HG03066 (cell line): ENCODE data around the gene C20orf202.
"Not testable (repeated sequence)": the region's sequence is repeated elsewhere in the genome, so short reads cannot be mapped to it uniquely, and the experiment has no call there.

Experiments used
- ATAC-seq: cut with Tn5 transposase; IDR thresholded peaks from one replicate; pipeline ENCODE4 v1.9.1; 2021; ENCODE audit warnings: low read depth; ENCODE audit not compliant: unreplicated experiment

Gene C20orf202

DNA sequence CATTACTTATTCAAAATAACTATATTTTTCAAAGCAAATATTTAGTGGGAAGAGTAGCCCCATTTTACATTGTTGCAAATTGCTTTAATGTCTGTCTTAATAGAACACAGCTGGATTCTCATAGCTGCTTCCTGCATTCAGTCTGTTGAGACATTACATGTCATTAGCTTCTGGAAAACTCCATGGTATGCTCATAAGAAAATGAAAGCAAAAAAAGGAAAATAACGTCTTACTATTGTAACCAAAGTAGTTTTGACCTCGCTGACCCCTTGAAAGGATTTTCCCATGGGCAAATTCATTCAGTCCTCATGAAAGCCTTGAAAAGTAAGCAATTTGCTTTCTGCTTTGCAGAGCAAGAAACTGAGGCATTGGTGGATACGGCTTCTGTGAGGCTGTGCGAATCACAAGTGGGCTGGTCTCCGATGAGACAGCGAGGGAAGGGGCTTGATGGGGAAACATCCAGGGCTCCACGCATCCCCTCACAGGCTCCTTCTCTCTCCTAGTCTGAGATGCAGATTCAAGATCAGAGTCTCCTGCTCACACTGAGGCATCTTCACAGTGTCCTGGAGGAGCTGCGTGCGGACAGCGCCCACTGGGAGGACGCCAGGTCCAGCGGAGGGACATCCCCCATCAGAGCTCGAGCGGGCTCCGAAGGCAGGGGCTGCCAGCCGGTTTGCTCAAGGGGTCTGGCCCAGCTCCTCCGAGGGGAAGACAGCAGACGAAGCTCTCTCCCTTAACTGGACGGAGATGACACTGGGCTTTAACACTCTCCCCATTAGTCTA is 3.3 kb downstream of the C20orf202 start:
- no peak for ATAC-seq

DNA sequence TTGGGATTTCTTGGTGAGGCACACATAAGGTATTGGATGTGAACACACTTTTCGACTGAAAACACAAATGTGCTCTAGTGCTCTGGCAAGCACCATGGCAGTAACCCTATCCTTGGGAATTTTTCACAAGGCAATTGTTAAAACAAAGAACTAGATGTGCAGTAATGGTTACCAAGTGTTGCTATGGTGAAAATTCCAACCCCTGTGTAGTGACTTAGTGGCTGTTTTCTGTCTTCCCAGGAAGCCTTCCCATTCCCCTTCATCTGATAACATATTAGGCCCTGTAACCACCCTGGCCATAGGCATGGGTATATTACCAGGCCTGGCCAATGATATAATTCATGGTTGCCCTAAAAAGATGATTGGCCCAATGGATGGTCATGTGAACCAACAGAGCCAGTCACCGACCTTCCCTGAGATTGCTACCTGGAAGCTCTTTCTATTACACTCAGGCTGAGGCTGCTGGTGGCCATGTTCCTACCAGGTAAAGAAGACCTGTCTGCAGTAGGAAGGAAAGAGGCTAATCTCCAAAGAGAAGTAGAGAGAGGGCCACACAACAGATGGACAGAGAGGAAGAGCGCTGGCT is 4.1 kb downstream of the C20orf202 start:
- ATAC-seq, result no peak

DNA sequence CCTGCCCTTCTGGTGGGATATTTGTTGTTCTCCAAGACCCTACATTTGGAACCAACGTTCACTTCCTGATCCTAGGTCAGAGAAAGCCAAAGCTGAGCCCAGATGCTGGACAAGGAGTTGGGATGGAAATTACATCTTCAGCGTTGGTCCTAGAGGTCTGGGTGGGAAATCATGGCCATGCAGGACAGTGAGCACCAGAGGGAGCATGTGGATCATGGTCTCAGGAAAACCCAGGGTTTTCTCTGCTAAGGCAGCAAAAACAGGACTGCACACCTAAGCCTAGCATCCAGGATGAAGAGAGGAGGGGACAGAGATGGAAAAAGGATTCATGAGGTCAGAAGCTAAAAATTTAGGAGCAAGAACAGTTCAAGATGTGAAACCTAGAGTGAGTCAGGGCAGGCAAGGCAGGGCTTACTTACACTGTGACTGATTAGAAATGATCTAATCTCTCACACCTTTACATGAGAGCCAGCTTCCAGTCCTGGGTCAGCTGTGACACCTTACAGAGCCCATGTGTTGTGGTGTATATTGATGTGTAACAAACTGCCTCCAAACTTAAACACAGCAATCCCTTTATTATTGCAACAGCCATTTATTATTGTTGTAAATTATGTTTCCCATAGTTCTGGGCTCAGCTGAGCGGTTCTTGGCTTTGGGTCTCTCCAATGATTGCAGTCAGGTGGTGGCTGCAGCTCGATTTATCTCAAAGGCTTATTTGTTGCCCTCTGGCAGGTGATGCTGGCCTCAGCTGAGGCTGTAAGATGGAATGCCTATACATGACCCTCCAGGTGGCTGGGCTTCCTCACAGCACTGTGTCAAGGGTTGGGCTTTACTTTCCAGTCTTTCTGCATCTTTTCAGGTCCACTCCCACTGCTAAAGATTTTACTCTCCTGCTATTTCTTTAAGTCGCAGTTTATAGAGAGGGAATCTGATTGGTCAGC is 6.5 kb downstream of the C20orf202 start:
- no peak for ATAC-seq

DNA sequence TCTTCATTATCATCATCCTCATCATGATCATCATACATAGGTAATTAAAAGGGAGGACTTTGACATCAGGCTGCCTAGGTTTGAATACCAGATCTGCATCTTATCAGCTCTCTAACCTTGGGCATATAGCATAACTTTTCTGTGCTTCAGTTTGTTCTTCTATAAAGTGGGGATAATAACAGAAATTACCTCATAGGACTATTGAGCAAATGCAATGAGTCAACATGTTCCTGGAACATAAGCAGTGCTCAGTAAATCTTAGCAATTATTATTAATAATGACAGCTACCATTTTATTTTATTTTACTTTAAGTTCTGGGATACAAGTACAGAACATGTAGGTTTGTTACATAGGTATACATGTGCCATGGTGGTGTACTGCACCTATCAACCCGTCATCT is 7.2 kb downstream of the C20orf202 start:
- ATAC-seq, result no peak

DNA sequence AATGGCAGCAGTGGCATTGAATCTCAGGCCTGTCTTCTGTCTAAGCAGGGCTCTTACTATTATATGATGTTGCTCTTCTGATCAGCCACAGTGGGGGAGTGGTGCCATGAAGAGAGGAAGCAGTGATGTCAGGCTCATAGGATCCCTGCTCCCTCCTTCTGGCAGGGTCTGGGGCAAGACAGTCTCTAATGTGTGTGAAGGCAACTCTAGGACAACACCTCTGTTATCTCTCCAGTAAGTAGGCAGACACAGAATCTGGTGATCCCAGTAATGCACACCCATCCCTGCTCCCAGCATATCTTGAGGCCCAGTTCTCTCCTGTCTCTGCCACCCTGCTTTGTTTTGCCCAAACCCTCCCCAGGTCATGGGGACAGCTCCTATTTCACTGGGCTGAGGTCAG is 8.8 kb downstream of the C20orf202 start:
- ATAC-seq, result no peak

DNA sequence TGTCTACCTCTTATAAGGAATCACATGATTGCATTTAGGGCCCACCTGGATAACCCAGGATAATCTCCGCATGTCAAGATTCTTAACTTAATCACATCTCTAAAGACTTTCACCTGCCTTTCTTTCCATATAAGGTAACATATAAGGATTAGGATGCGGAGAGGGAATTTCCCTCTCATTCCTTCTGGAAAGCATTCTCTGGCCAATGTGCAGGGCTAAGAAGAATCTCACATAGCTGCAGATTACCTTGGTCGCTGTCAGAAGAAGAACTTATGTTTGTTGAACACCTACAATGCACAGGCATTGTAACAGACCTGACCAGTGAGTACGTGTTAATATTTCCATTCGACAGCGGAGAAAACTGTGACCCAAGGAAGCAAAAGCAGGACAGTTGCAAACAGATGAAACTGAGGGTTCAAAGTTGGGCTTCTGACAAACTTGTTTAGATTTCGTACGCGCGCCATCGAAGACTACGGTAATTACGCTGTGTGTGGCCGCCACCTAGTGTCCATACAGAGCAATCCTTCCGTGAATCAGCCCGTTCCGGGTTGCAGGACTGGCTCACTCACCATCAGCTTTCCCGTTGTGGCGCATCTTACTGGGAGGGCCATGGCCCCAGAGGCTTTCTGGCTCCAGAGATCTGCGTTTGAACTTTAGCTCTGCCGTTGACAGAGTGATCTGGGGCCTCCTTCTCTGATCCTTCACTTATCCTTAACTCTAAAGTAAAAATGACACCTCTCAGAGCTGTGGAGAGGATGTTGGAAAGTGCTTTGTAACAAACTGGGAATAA is 9.5 kb downstream of the C20orf202 start:
- no peak for ATAC-seq

DNA sequence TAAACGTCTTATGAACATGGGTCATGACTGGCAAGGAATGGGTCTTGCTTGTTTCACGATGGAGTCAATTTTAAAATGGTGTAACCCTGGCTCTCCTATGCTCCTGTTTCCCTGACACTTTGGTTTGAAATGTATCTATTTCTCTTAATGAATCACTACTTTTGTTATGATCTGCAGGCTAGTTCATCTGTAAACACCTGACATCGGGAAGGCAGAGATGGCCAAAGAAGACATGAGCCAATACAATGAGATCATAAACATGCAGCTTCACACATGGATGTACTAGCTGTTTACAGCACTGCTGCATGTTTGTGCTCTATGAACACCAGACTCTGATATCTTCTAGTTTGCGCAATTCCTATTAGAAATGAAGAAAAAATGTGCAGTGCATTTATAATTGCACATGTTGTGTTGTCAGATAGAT is 11.6 kb downstream of the C20orf202 start:
- no peak for ATAC-seq

DNA sequence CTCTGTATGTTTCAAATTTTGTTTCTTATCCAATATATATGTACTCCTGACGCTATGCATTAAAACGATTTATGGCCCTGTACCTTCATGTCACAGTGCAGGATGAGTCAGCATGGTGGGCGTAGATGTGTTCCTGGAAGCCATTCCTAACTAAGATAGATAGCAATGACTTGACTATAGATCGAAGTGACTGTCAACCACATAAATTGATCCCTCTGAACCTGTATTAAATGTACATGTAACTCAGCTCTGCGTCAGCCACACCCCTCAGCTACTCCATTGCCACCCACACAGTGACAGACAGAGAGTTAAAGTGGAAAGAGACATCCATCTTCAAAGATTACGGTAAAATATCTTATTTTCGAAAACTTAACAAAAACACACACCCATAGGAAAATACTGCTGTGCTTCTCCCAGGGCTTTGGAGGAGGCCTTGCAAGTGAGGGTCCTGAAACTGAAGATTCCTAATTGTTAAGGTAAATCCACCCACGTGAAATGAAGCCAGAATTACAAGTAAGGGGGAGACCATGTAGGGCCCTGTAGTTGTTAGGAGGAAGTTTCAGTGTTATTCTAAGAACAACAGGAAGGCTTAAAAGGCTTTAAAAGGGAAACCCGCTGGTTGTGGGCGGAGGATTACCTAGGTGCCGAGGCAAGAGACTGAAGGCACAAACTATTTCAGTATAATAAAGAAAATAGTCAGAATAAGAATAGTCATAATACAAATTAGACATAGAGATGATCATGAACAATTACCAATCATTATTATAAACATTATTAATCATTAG is 12.3 kb downstream of the C20orf202 start:
- no peak for ATAC-seq

DNA sequence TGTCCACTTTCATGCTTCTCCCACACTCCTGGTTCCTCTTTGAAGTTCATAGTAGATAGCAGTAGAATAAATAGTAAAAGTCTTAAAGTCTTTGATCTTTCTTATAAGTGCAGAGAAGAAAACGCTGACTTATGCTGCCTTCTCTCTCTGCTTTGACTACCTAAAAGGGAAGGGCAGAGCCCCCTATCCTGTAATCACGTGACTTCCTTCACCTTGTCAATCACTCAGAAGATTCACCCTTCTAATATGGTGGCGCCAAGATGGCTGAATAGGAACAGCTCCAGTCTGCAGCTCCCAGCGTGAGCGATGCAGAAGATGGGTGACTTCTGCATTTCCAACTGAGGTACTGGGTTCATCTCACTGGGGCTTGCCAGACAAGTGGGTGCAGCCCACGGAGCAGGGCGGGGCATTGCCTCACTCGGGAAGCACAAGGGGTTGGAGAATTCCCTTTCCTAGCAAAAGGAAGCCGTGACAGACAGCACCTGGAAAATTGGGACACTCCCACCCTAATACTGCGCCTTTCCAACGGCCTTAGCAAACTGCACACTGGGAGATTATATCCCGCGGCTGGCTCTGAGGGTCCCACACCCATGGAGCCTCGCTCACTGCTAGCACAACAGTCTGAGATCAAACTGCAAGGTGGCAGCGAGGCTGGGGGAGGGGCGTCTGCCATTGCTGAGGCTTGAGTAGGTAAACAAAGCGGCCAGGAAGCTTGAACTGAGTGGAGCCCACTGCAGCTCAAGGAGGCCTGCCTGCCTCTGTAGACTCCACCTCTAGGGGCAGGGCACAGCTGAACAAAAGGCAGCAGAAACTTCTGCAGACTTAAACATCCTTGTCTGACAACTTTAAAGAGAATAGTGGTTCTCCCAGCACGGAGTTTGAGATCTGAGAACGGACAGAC is 13.5 kb downstream of the C20orf202 start:
- ATAC-seq, result not testable (repeated sequence)

DNA sequence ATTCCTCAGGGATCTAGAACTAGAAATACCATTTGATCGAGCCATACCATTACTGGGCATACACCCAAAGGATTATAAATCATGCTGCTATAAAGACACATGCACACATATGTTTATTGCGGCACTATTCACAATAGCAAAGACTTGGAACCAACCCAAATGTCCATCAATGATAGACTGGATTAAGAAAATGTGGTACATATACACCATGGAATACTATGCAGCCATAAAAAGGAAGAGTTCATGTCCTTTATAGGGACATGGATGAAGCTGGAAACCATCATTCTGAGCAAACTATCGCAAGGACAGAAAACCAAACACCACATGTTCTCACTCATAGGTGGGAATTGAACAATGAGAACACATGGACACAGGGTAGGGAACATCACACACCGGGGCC is 19.5 kb downstream of the C20orf202 start:
- not testable (repeated sequence) for ATAC-seq

DNA sequence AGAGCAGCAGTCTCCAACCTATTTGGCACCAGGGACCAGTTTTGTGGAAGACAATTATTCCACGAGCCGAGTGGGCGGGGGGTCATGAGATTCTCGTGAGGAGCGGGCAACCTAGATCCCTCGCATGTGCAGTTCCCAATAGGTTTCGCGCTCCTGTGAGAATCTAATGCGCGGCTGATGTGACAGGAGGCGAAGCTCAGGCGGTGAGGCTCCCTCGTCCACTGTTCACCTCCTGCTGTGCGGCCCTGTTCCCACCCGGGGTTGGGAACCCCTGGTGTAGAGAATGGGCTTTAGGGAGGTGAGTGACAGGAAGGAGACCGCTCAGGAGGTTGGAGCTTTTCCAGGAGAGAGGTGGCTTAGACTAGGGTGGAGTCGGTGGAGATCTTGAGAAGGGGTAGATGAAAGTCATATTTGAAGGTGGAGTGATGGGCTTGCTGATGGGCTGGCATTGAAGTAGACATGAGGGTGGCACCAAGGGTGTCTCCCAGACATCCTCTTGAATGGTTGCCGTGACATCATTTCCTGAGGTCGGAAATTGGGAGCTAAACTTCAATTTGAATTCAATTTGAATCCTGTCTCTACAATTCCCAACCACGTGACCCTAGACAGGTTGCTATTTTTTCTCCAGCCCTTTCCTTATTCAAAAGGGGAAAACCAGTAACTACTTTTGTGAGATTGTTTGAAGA is 21.1 kb downstream of the C20orf202 start:
- ATAC-seq, result no peak

DNA sequence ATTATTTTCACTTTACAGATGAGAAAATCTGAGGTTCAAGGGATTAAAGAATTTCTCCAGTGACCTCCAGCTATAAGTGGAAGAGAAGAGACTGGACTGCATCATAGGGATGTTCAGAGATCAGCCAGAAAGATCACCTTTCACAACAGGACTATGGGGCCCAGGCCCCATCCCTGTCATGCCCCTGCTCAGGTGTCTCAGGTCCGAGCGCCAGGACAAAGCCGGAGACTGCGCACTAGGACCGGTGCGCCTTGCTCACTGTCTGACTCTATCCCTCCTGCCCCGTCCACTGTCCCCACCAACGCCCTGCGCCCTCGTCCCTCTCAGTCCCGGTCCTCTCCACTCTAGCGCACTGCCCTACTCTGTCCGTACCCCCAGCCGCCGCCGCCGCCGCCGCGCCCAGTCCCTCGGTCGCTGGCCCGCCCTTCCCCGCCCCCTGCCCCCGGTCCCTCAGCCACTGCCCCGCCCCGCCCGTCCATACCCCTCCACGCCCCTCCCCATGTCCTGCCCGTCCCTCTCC is 22.1 kb downstream of the C20orf202 start:
- no peak for ATAC-seq

DNA sequence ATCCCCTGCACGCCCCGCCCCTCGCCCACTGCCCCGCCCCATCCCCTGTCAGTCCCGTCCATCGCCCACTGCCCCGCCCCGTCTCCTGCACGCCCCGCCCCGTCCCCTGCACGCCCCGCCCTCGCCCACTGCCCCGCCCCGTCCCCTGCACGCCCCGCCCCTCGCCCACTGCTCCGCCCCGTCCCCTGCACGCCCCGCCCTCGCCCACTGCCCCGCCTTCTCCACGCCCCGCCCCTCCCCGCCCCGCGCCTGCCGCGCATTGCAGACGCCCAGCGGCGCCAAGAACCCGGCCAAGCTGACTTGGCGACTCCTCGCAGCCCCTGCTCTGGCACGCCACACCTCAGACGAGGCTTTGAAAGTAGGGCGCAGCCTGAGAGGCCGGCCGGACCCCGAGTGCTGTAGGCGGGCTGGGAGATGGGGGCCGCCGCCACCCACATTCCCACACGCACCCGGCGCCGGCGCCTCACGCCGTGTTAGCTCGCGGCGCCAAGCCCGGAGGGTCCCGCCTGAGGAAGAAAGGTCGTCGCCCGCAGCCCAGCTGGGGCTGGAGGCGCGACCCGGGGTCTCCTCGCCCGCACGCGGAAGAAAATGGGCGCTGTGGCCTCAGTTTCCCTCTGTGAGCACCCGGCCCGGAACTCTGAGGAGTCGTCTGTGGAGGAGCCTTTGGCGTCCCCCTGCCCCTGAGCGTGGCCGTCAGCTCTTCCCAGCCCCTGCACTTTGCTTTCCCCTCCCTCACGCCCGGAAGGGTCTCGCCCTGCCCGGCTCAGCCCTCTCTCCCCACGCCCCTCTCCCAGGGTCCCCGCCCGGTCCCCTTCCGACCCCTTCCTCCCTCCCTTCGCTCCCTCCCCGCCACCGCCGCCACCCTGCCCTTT is 22.8 kb downstream of the C20orf202 start, which contains the start of gene RAD21L1:
Gene RAD21L1, plus strand, starts transcription at position 262 of the 872 bp plus-strand sequence. CDS start 2,410 bp downstream, outside the sequence.
- ATAC-seq, result no peak

DNA sequence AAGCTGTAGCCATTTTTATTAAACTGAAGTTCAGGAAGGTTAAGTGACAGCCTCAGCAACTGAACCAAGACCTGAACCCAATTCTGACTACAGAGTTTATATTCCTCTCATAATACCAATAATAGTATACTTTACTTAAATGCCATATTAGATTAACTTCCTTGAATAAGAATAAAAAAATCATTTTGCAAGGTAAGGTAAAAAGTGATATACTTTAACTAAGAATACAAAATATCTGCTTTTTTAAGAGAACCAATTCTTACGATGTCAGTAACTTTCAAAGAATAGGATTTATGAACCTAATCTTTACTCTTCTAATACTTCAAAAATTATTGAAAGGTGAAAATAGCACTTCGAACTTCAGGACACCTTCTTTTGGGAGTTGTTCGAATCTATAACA is 26.3 kb downstream of the C20orf202 start:
- ATAC-seq, result no peak

DNA sequence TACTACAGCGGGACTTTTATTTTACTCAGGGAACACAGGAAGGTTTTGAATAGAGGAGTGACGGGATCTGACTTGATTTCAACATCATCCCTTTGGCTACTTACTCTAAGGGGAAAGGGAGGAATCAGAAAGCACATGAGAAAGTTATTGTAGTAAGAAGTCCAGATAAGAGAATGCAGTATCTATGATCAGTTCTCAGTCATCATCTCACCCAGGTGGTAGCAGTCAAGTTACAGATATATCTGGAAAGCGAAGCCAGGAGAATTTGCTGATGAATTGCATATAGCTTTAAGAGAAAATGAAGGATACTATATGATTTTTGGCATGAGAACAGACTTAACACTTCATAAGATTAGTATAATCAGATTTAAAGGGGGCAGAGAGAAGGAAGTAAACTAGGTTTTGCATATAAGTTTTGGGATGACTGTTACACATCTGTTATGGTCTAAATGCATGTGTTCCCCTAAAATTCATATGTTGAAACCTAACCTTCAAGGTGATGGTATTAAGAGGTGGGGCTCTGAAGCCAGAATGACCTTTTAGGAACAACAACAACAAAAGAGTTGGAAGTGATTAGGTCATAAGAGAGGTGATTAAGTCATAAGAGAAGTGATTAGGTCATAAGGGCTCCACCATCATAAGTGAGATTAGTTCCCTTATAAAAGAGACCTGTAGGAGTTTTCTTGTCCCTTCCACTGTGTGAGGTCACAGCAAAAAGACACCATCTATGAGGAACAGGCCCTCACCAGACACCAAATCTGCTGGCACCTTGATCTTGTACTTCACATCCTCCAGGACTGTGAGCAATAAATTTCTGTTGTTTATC is 29.2 kb downstream of the C20orf202 start:
- no peak for ATAC-seq

DNA sequence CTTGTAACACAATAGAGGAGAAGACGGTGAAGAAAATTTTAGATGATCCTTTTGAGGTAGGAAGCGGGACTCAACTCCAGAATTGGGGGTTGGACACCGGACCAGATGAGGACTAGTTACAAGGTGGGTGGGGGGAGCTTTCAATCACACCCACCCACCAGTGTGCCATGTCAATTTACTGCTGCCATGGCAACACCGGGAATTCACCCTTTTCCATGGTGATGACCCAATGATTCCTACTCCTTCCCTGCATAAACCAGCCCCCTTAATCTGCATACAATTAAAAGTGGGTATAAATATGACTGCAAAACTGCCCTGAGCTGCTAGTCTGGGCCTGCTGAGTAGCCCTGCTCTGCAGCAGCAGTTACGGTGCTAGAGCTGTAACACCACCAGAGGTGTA is 37.3 kb downstream of the C20orf202 start:
- ATAC-seq, result no peak
